ENCODE data around the gene TREM1. TPM values are rescaled to one million over a fixed set of nuclear protein-coding genes. Genes with fewer than 3 reads are reported as not detected.

The TREM1 gene
- total RNA-seq, 4 donors from 2014 or later: 0.59 to 2.3 (median 1.0) TPM

- 67 to 85% methylated on average over 2 of the region's 2 CpGs for WGBS, 2 donors
- H3K27me3 ChIP-seq: no peaks in the 10 kb centered on the region
- no peaks in the 10 kb centered on the region for H3K36me3 ChIP-seq
- H3K27ac ChIP-seq: no peak overlapping the region
- H3K9me3 ChIP-seq: no peaks in the 10 kb centered on the region
- intact Hi-C loops (cut with DNase I): no loop called here
- H3K4me3 ChIP-seq: no peak overlapping the region
- no peaks in the 10 kb centered on the region for H3K4me1 ChIP-seq
- DNase-seq: no peak
- TF ChIP-seq POLR2A (IDR thresholded peaks at IDR 0.05): no peak
- no peak for TF ChIP-seq CTCF (IDR thresholded peaks at IDR 0.05)
Measured at GRCh38 chr6:41269166-41269565, 17.3 kb downstream of the TREM1 start.

- H3K27ac ChIP-seq: no peak overlapping the region
Measured at GRCh38 chr6:41268478-41268877, 18.0 kb downstream of the TREM1 start.

GRCh38 chr6:41266541-41266940 is 19.9 kb downstream of the TREM1 start:
- Histone ChIP-seq H3K4me3 (no peak overlapping the region), H3K36me3 (no peaks in the 10 kb centered on the region), H3K27me3 (no peaks in the 10 kb centered on the region), H3K27ac (no peak overlapping the region), H3K4me1 (no peaks in the 10 kb centered on the region), H3K9me3 (peaks cover 0 to 14% (median 4%) of the 10 kb centered on the region in 3 donors)
- TF ChIP-seq CTCF (IDR thresholded peaks at IDR 0.05) (no peak), POLR2A (IDR thresholded peaks at IDR 0.05) (no peak)
- DNase-seq: no peak
- intact Hi-C loops (cut with DNase I): no loop called here

More at GRCh38 chr6:41268478-41268877, 18.0 kb downstream of the TREM1 start:
- intact Hi-C loops (cut with DNase I): no loop called here
- TF ChIP-seq CTCF (IDR thresholded peaks at IDR 0.05) (no peak), POLR2A (IDR thresholded peaks at IDR 0.05) (no peak)
- Histone ChIP-seq H3K4me1 (no peaks in the 10 kb centered on the region), H3K4me3 (no peak overlapping the region), H3K36me3 (no peaks in the 10 kb centered on the region), H3K27me3 (no peaks in the 10 kb centered on the region), H3K9me3 (peaks cover 0 to 3% (median 2%) of the 10 kb centered on the region in 3 donors)
- no peak for DNase-seq

GRCh38 chr6:41263267-41263666 is 23.2 kb downstream of the TREM1 start:
- Histone ChIP-seq H3K27me3 (peaks cover 0 to under 1% (median 0%) of the 10 kb centered on the region in 4 donors), H3K9me3 (peaks cover 0 to 21% (median 4%) of the 10 kb centered on the region in 3 donors), H3K4me1 (no peaks in the 10 kb centered on the region), H3K27ac (no peak overlapping the region), H3K36me3 (no peaks in the 10 kb centered on the region), H3K4me3 (no peak overlapping the region)
- no peak for DNase-seq
- no peak for TF ChIP-seq CTCF (IDR thresholded peaks at IDR 0.05)
- no peak for TF ChIP-seq POLR2A (IDR thresholded peaks at IDR 0.05)
- intact Hi-C loops (cut with DNase I): no loop called here
- 95 to 100% methylated on average over 1 of the region's 1 CpG for WGBS, 2 donors

- Histone ChIP-seq H3K4me1 (no peaks in the 10 kb centered on the region), H3K27ac (no peak overlapping the region), H3K36me3 (no peaks in the 10 kb centered on the region), H3K27me3 (peaks cover 0 to 4% (median 0%) of the 10 kb centered on the region in 4 donors), H3K4me3 (no peak overlapping the region), H3K9me3 (peaks cover 0 to 21% (median 4%) of the 10 kb centered on the region in 3 donors)
- DNase-seq: no peak
- TF ChIP-seq POLR2A (IDR thresholded peaks at IDR 0.05): no peak
- 62 to 76% methylated on average over 2 of the region's 2 CpGs for WGBS, 2 donors
- intact Hi-C loops (cut with DNase I): no loop called here
Measured at GRCh38 chr6:41262401-41262800, 24.1 kb downstream of the TREM1 start.

- Histone ChIP-seq H3K4me3 (no peak overlapping the region), H3K9me3 (peaks cover 0 to 16% (median 0%) of the 10 kb centered on the region in 3 donors), H3K4me1 (no peaks in the 10 kb centered on the region), H3K36me3 (no peaks in the 10 kb centered on the region), H3K27me3 (peaks cover 0 to 4% (median 0%) of the 10 kb centered on the region in 4 donors), H3K27ac (no peak overlapping the region)
- intact Hi-C loops (cut with DNase I): no loop called here
- 38% methylated on average over 1 of the region's 1 CpG; no CpG with 5 or more reads in 1 of the 2 donors for WGBS, 2 donors
- TF ChIP-seq CTCF (IDR thresholded peaks at IDR 0.05) (no peak), POLR2A (IDR thresholded peaks at IDR 0.05) (no peak)
- DNase-seq: no peak
Measured at GRCh38 chr6:41258196-41258493, 28.3 kb downstream of the TREM1 start.

All from esophagus squamous epithelium (tissue), 5 donors.